IMR-90 (cell line): ENCODE results near the gene RPS19BP1. TPM values are rescaled to one million over a fixed set of nuclear protein-coding genes. Genes with fewer than 3 reads are reported as not detected.

Experiments
- ATAC-seq: fragments of 200-7000 bp; cut with Tn5 transposase; 2 replicates; pipeline ENCODE4 v1.9.1; 2020; ENCODE audit warnings: low read depth, mild to moderate bottlenecking, moderate library complexity
- BruUV-seq: library from RNA; stranded (reverse); fragments of 400-500 nt; replicated peaks from 2 replicates; lab custom pipeline; 2021; lab: Mats Ljungman, UMichigan
- CTCF ChIA-PET: fragments of 300-600 bp; formaldehyde crosslinking; extraction: SDS; loops from one replicate; lab custom pipeline; 2021; ENCODE audit warnings: antibody characterized with exemption; lab: Yijun Ruan, JAX
- POLR2A ChIA-PET: fragments of 300-600 bp; sonication (Branson Sonifier 250); formaldehyde crosslinking; loops from one replicate; lab custom pipeline; 2022; ENCODE audit warnings: antibody characterized with exemption; ENCODE audit not compliant: unreplicated experiment; lab: Charles Lee
- DNase-seq: peaks from one replicate; pipeline ENCODE4 v3.0.0; 2013
- H2AFZ ChIP-seq: replicated peaks from 2 replicates; pipeline ENCODE3; 2013; ENCODE audit warnings: low read length, mild to moderate bottlenecking; ENCODE audit not compliant: poor library complexity
- H2AK5ac ChIP-seq: 2 replicates; pipeline ENCODE4 v1.6.1; 2013; ENCODE audit warnings: low read depth, low read length, inconsistent platforms
- H2AK9ac ChIP-seq: replicated peaks from 2 replicates; pipeline ENCODE3; 2013; ENCODE audit warnings: mild to moderate bottlenecking, low read depth, low read length, moderate library complexity; ENCODE audit not compliant: poor library complexity
- H2BK120ac ChIP-seq: 2 replicates; pipeline ENCODE4 v1.6.1; 2013; ENCODE audit warnings: low read depth, low read length, inconsistent platforms
- H2BK15ac ChIP-seq: 3 replicates; pipeline ENCODE4 v1.6.1; 2013; ENCODE audit warnings: low read depth, low read length, inconsistent platforms
- H2BK20ac ChIP-seq: 2 replicates; pipeline ENCODE4 v1.6.1; 2013; ENCODE audit warnings: low read depth, mild to moderate bottlenecking, inconsistent platforms, low read length, moderate library complexity
- H2BK5ac ChIP-seq: 2 replicates; pipeline ENCODE4 v1.6.1; 2013; ENCODE audit warnings: mild to moderate bottlenecking, low read depth, low read length, inconsistent platforms; ENCODE audit not compliant: poor library complexity, severe bottlenecking
- H3K14ac ChIP-seq: replicated peaks from 2 replicates; pipeline ENCODE4 v1.6.1; 2013; ENCODE audit warnings: low read depth, low read length, inconsistent platforms
- H3K18ac ChIP-seq: 2 replicates; pipeline ENCODE4 v1.6.1; 2013; ENCODE audit warnings: low read depth, low read length, control low read depth
- H3K23ac ChIP-seq: 2 replicates; pipeline ENCODE4 v1.6.1; 2013; ENCODE audit warnings: low read depth, low read length, inconsistent platforms
- H3K27ac ChIP-seq: 2 replicates; pipeline ENCODE4 v1.5.1; 2013; ENCODE audit warnings: mild to moderate bottlenecking, control low read depth, low read length; ENCODE audit not compliant: insufficient read depth
- H3K27me3 ChIP-seq: 2 replicates; pipeline ENCODE4 v1.6.1; 2013; ENCODE audit warnings: low read length; ENCODE audit not compliant: control insufficient read depth, insufficient read depth
- H3K36me3 ChIP-seq: 2 replicates; pipeline ENCODE4 v1.6.1; 2013; ENCODE audit warnings: low read length, mixed read lengths; ENCODE audit not compliant: control insufficient read depth, insufficient read depth
- H3K4ac ChIP-seq: 2 replicates; pipeline ENCODE4 v1.6.1; 2013; ENCODE audit warnings: low read depth, low read length, inconsistent platforms
- H3K4me1 ChIP-seq: 2 replicates; pipeline ENCODE4 v1.6.1; 2013; ENCODE audit warnings: low read length, mixed read lengths; ENCODE audit not compliant: control insufficient read depth, insufficient read depth
- H3K4me2 ChIP-seq: 2 replicates; pipeline ENCODE4 v1.6.1; 2013; ENCODE audit warnings: low read depth, mild to moderate bottlenecking, control low read depth, low read length, moderate library complexity
- H3K4me3 ChIP-seq: 2 replicates; pipeline ENCODE4 v1.5.1; 2013; ENCODE audit warnings: low read depth, mild to moderate bottlenecking, control low read depth, low read length, moderate library complexity; ENCODE audit not compliant: insufficient read depth
- H3K56ac ChIP-seq: 2 replicates; pipeline ENCODE4 v1.6.1; 2013; ENCODE audit warnings: low read length, inconsistent platforms; ENCODE audit not compliant: insufficient read depth; ENCODE audit errors: extremely low read depth
- H3K79me1 ChIP-seq, 2 experiments: 2 replicates each; pipeline ENCODE4 v1.6.1; 2013; ENCODE audit warnings: low read length in 2 of 2, inconsistent platforms in 1 of 2, low read depth in 1 of 2
- H3K9ac ChIP-seq: 2 replicates; pipeline ENCODE4 v1.6.1; 2013; ENCODE audit warnings: low read depth, low read length, control low read depth
- H3K9me1 ChIP-seq: 2 replicates; pipeline ENCODE4 v1.6.1; 2013; ENCODE audit warnings: low read length, inconsistent platforms; ENCODE audit not compliant: insufficient read depth
- H3K9me3 ChIP-seq: 2 replicates; pipeline ENCODE4 v1.6.1; 2013; ENCODE audit warnings: low read length; ENCODE audit not compliant: control insufficient read depth, insufficient read depth
- H4K20me1 ChIP-seq: 2 replicates; pipeline ENCODE4 v1.6.1; 2013; ENCODE audit warnings: low read length, inconsistent platforms; ENCODE audit not compliant: insufficient read depth
- H4K5ac ChIP-seq: 2 replicates; pipeline ENCODE4 v1.6.1; 2013; ENCODE audit warnings: mild to moderate bottlenecking, low read depth, low read length, control low read depth
- H4K8ac ChIP-seq, 2 experiments: 2 replicates each; pipeline ENCODE4 v1.6.1; 2013; ENCODE audit warnings: low read depth in 2 of 2, low read length in 2 of 2, control low read depth in 1 of 2, inconsistent platforms in 1 of 2
- H4K91ac ChIP-seq: 2 replicates; pipeline ENCODE4 v1.6.1; 2013; ENCODE audit warnings: low read depth, low read length, inconsistent platforms; ENCODE audit not compliant: insufficient read depth
- BHLHE40 ChIP-seq: fragments of 150-350 bp; IDR thresholded peaks from 2 replicates; pipeline ENCODE4 v1.6.1; 2016; ENCODE audit warnings: mild to moderate bottlenecking, low read depth, low read length
- CEBPB ChIP-seq: IDR thresholded peaks from 2 replicates; pipeline ENCODE4 v1.6.1; 2012; ENCODE audit warnings: low read depth, low read length, improper control_type of control experiment
- CTCF ChIP-seq: conservative IDR thresholded peaks from 2 replicates; pipeline ENCODE4 v1.5.1; 2012; ENCODE audit warnings: mild to moderate bottlenecking, low read depth, low read length, improper control_type of control experiment
- MAZ ChIP-seq: IDR thresholded peaks from 2 replicates; pipeline ENCODE4 v1.6.1; 2012; ENCODE audit warnings: low read depth, mild to moderate bottlenecking, low read length, improper control_type of control experiment, moderate library complexity, borderline replicate concordance
- MXI1 ChIP-seq: IDR thresholded peaks from 2 replicates; pipeline ENCODE4 v1.6.1; 2012; ENCODE audit warnings: low read depth, mild to moderate bottlenecking, low read length, moderate library complexity, borderline replicate concordance
- NFE2L2 ChIP-seq: fragments of 150-350 bp; IDR thresholded peaks from 2 replicates; pipeline ENCODE4 v1.6.1; 2016; ENCODE audit warnings: low read depth, mild to moderate bottlenecking, low read length
- POLR2A ChIP-seq: IDR thresholded peaks from 2 replicates; pipeline ENCODE4 v1.6.1; 2012; ENCODE audit warnings: mild to moderate bottlenecking, low read depth, low read length
- RAD21 ChIP-seq: IDR thresholded peaks from 2 replicates; pipeline ENCODE4 v1.6.1; 2012; ENCODE audit warnings: low read length, improper control_type of control experiment
- RCOR1 ChIP-seq: IDR thresholded peaks from 2 replicates; pipeline ENCODE4 v1.6.1; 2012; ENCODE audit warnings: mild to moderate bottlenecking, low read length, improper control_type of control experiment; ENCODE audit not compliant: insufficient replicate concordance
- RFX5 ChIP-seq: IDR thresholded peaks from 2 replicates; pipeline ENCODE4 v1.8.0; 2012; ENCODE audit warnings: low read depth, mild to moderate bottlenecking, low read length, moderate library complexity
- SMC3 ChIP-seq: fragments of 150-350 bp; IDR thresholded peaks from 2 replicates; pipeline ENCODE4 v1.6.1; 2016; ENCODE audit warnings: low read depth, mild to moderate bottlenecking, antibody characterized with exemption, low read length, moderate library complexity
- USF2 ChIP-seq: fragments of 150-350 bp; IDR thresholded peaks from 2 replicates; pipeline ENCODE4 v1.6.1; 2017; ENCODE audit warnings: mild to moderate bottlenecking, antibody characterized with exemption, low read length, low read depth
- WGBS, 2 experiments: methylation state at CpG; one replicate each; pipeline versions ENCODE4 v1.1.5 to v1.1.7; 2013; ENCODE audit warnings: missing lambda C conversion rate in 2 of 2; ENCODE audit not compliant: insufficient read length in 1 of 2; ENCODE audit errors: extremely low coverage in 2 of 2; 5-methylcytosine and 5-hydroxymethylcytosine counted together
- dilution Hi-C: fragments of 300-500 bp; cut with HindIII; formaldehyde crosslinking; loops from one replicate; pipeline ENCODE4 v1.14.3; 2018; ENCODE audit warnings: low sequenced_read_pairs; ENCODE audit not compliant: unreplicated experiment
- in situ Hi-C: fragments of 300-500 bp; cut with MboI; formaldehyde crosslinking; loops from 3 replicates; pipeline ENCODE4 v1.14.3; 2019; ENCODE audit warnings: low sequenced_read_pairs, inconsistent platforms, mixed read lengths
- intact Hi-C: fragments of 100-400 bp; cut with micrococcal nuclease; formaldehyde crosslinking; loops from 2 replicates; pipeline ENCODE4 v1.10.0; 2022
- polyA plus RNA-seq, 3 experiments: library from polyadenylated mRNA; depleted of rRNA; stranded (reverse); fragments of >200 nt; gene quantifications; 2 replicates each; pipeline ENCODE4 v1.2.3, GENCODE V29; 2012; ENCODE audit warnings: low replicate concordance in 1 of 3
- total RNA-seq: library from RNA; depleted of rRNA; stranded (reverse); fragments of >200 nt; gene quantifications from 2 replicates; pipeline ENCODE4 v1.2.3, GENCODE V29; 2012
- TF ChIP-seq, protein P1 (sequence below): fragments of 150-350 bp; IDR thresholded peaks from 2 replicates; pipeline ENCODE4 v1.6.1; 2016; ENCODE audit warnings: low read depth, mild to moderate bottlenecking, low read length, moderate library complexity, borderline replicate concordance

The RPS19BP1 gene
- total and polyA plus RNA-seq, 2 of the 4 experiments (the other 2 are of a cell fraction) = 33.0 to 95.4 TPM

DNA sequence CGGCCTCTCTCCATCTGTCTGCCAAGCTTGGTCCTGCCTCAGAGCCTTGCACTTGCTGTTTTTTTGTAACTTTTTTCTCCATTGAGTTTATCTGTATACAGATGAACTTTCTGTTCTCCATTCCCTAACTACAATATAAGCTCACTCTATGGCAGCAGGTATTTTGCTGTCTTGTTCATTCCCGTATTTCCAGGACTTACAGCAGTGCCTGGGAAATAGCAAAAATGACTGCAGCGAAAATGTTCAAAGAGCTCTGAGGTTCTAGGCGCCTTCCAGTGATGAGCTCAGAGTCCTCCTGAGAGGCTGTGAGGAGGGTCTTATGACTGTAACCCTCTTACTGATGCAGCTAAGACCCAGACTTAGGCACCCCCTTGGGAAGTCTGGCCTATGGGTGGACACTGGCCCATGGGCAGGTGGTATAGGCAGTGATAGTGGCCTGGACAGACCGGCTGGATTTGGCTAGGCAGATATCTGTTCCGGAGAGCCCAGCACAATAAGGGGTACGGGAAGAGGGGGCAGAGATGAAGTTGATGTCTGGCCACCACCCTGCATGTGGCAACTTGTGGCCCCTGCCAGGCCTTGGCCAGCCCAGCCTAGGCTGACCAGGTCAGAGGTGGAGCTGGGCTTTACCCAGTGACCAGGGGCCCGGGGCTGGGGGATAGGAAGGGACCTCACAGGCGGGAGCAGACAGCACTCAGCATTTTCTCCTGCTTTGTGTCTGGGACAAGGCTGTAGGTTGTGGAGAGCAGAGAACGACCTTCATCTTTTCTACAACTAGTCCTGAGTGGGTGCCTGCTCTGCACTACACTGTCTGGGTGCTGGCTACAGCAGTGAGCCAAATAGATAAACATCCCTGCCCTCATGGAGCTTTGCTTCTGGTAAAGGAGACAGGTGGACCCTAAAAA is 7.5 kb downstream of the RPS19BP1 start:
- no peak overlapping the region for H3K4me3 ChIP-seq
- no peak overlapping the region for H3K27ac ChIP-seq
- no peak overlapping the region for H2AK5ac ChIP-seq
- DNase-seq (no peak), ATAC-seq (no peak)
- H3K79me1 ChIP-seq = peaks cover 6 to 71% of the 10 kb centered on the region in 2 experiments; a peak in 3 of 4 replicates
- no peak overlapping the region for H3K18ac ChIP-seq
- no peak overlapping the region for H2AFZ ChIP-seq
- intact Hi-C loops = loop anchor here (5.0 to 10.0 kb wide), 2 partner anchors 120 to 353 kb away; no protein-coding TSS in a partner anchor
- no TSS peak for BruUV-seq
- H3K4me2 ChIP-seq = no peak overlapping the region
- peak overlapping the region; percentile 75 for H2AK9ac ChIP-seq
- H3K56ac ChIP-seq = no peak overlapping the region
- 47% methylated on average over 2 of the region's 10 CpGs; no CpG with 5 or more reads in 1 of the 2 experiments for WGBS, 2 experiments
- no peaks in the 10 kb centered on the region for H3K9me3 ChIP-seq
- in situ Hi-C loops = loop anchor here (10.0 kb wide), 1 partner anchor 210 kb away; the partner anchor contains the start of gene RPL3
- no peak overlapping the region for H4K5ac ChIP-seq
- H3K27me3 ChIP-seq = no peaks in the 10 kb centered on the region
- no peak overlapping the region for H2BK20ac ChIP-seq
- H3K9me1 ChIP-seq = peaks cover 6% of the 10 kb centered on the region; the same call in 1 of the 2 replicates
- H3K36me3 ChIP-seq = peaks cover 42% of the 10 kb centered on the region
- H2BK15ac ChIP-seq = no peak overlapping the region
- peaks cover 94% of the 10 kb centered on the region for H4K20me1 ChIP-seq
- H3K23ac ChIP-seq = no peak overlapping the region
- H2BK120ac ChIP-seq = no peak overlapping the region
- H4K91ac ChIP-seq = no peak overlapping the region
- H4K8ac ChIP-seq = no peak overlapping the region
- no peak overlapping the region for H3K4ac ChIP-seq
- H3K9ac ChIP-seq = no peak overlapping the region
- ChIA-PET POLR2A (interaction anchor here (0.6 to 0.7 kb wide), 3 partner anchors 180 to 823 kb away, joined by 3 to 4 read pairs (median 3); no protein-coding TSS in a partner anchor), CTCF (no interaction called here)
- H2BK5ac ChIP-seq = no peak overlapping the region
- H3K4me1 ChIP-seq = no peaks in the 10 kb centered on the region; the same call in 1 of the 2 replicates
- dilution Hi-C loops = no loop called here
- no peak overlapping the region for H3K14ac ChIP-seq
- no peak for TF ChIP-seq CEBPB
- no peak for TF ChIP-seq POLR2A
- no peak for TF ChIP-seq USF2
- no peak for TF ChIP-seq NFE2L2
- no peak for TF ChIP-seq RCOR1
- TF ChIP-seq RFX5 = no peak
- TF ChIP-seq BHLHE40 = no peak
- TF ChIP-seq MXI1 = no peak
- no peak for TF ChIP-seq RAD21
- TF ChIP-seq CTCF = no peak
- no peak for TF ChIP-seq SMC3
- TF ChIP-seq MAZ = no peak
- TF ChIP-seq, protein P1, sequence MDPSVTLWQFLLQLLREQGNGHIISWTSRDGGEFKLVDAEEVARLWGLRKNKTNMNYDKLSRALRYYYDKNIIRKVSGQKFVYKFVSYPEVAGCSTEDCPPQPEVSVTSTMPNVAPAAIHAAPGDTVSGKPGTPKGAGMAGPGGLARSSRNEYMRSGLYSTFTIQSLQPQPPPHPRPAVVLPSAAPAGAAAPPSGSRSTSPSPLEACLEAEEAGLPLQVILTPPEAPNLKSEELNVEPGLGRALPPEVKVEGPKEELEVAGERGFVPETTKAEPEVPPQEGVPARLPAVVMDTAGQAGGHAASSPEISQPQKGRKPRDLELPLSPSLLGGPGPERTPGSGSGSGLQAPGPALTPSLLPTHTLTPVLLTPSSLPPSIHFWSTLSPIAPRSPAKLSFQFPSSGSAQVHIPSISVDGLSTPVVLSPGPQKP = no peak
